AG09319 (cell line): Measurements from ENCODE around the gene CSNK1G1.

Experiments
- DNase-seq: peaks from one replicate; pipeline ENCODE4 v3.0.0-alpha.2; 2010; ENCODE audit warnings: low read depth; ENCODE audit errors: extremely low read depth
- CTCF ChIP-seq: IDR thresholded peaks from 2 replicates; pipeline ENCODE4 v1.5.1; 2011; ENCODE audit warnings: low read depth, mild to moderate bottlenecking, inconsistent platforms, low read length, moderate library complexity

Gene CSNK1G1

GRCh38 chr15:64305261-64305660 is 50.7 kb downstream of the CSNK1G1 start:
- no peak for DNase-seq
- no peak for TF ChIP-seq CTCF

- TF ChIP-seq CTCF = no peak
- DNase-seq = no peak
Observed at GRCh38 chr15:64289550-64289949, 66.4 kb downstream of the CSNK1G1 start.

- DNase-seq = no peak
- TF ChIP-seq CTCF = no peak
Observed at GRCh38 chr15:64288999-64289398, 67.0 kb downstream of the CSNK1G1 start.

DNA sequence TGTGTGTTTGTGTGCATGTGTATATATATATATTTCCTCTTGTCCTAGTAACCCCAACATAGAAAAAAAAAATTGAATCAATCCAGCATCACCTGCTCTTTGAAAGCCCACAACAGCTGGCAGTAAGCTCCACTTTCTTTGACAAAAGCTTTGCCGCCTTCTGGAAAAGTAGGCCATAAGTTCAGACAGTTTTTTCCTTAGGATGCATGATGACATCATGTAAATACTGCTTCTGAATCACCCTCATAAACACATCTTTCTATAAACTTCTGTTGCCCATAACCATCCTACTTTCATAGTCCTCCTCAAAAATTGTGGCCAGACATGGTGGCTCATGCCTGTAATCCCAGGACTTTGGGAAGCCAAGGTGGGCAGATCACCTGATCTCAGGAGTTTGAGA is 67.4 kb downstream of the CSNK1G1 start:
- no peak for TF ChIP-seq CTCF
- DNase-seq = no peak

GRCh38 chr15:64287953-64288352 is 68.0 kb downstream of the CSNK1G1 start:
- no peak for TF ChIP-seq CTCF
- DNase-seq = no peak

DNA sequence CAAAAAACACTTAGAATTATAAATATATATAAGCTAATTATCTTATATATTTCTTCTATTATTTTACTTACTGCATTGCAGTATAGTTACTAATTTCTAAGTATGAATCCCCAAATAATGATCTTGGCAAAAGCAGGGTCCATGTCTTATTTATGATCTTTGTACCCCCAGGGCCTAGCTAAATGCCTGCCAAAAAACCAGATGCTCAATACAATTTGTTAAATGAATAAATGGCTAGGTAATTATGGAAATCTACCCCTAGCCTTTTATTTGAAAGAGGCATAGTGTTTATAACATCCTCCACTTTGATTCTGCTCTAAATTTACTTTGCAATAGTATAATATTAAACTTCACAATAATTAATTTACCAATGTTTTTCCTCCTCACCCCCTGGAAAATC is 69.5 kb downstream of the CSNK1G1 start:
- no peak for DNase-seq
- no peak for TF ChIP-seq CTCF

DNA sequence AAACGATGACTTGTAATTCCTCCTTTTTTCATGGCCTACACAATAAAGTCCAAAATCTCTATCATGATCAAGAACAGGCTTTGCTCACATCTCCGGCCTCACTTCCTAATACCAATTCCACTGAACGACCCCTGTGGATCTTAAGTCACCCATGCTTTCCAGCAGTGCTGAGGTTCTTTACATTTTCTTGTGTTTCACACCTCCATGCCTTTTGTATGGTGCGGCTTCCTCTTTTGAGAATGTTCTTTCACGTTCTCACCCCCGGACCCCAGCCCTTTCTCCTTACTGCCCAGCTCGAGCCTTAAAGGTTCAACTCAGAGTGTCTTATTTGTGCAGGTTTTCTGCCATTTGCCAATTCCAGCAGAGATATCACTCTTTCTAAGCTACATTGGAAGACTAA is 70.1 kb downstream of the CSNK1G1 start:
- DNase-seq = no peak
- no peak for TF ChIP-seq CTCF

DNA sequence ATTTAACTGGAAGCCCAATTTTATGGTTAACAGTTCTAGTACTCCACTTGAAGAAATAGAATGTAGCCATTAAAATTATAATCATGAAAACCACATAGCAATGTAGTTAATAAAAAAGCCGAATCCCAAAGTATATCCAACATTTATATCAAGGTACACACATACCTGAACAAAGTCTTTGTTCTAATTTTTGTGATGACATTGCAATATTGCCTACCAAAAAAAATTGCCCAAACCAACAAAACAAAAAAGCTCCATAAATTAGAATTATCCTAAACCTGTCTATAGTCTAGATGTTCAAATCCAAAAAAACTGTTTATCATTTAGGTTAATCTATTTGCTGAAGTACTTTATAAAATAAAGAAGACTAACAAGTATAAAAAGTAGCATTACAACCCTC is 70.8 kb downstream of the CSNK1G1 start:
- TF ChIP-seq CTCF = no peak
- DNase-seq = no peak
